ENCODE data around the gene SERGEF.

Gene SERGEF

GRCh38 chr11:17766073-17766359 lies 246.8 kb downstream of the SERGEF start:
- DNase-seq, result no peak

DNA sequence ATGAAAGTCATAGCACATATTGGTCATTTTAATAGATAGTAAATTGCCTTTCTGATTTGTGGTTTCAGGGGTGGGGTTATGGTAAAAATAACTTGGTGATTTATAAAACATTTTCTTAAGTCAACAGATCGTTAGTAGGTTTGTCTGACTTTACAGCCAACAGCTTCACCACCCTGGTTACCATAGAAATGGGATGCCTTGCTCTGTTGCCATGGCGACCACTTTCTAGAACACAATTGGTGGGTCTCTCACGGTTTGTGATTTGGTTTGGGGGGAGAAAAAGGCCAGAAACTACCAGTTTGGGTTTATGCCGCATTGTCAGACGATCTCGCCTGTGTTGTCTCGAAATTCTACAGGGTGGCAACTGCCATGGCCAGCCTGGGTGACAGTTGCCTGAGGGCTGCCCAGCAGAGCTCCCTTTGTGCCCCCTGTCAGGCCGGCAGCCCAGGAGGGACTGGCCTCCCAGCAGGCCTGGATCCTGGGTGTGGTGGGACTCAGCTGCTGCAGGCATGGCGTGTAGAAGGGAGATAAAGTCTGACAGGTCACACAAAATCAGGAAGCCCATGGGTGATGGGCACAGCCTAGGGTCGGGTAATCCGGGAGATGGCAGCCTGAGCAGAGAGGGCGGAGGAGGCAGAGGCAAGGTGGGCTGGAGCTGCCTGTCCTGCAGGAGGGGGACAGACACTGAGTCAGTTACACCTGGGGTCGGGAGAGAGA lies 247.3 kb downstream of the SERGEF start:
- DNase-seq, result no peak

GRCh38 chr11:17764446-17765218 lies 248.2 kb downstream of the SERGEF start:
- DNase-seq, result peak in 1 of 2 experiments; percentile 18

DNA sequence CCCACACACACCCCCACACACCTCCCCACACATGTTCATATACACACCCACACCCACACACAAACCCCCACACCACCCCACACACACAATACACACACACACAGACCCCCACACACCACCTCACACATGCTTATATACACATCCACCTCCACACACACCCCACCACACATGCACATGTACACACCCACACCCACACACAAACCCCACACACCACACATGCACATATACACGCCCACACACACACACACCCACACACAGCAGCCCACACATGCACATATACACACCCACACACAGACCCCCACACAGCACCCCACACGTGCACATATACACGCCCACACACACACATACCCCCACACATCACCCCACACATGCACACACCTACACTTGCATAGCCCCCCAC lies 249.1 kb downstream of the SERGEF start:
- DNase-seq, result no peak

- no peak for DNase-seq
Observed at GRCh38 chr11:17763244-17763643, 249.6 kb downstream of the SERGEF start.

DNA sequence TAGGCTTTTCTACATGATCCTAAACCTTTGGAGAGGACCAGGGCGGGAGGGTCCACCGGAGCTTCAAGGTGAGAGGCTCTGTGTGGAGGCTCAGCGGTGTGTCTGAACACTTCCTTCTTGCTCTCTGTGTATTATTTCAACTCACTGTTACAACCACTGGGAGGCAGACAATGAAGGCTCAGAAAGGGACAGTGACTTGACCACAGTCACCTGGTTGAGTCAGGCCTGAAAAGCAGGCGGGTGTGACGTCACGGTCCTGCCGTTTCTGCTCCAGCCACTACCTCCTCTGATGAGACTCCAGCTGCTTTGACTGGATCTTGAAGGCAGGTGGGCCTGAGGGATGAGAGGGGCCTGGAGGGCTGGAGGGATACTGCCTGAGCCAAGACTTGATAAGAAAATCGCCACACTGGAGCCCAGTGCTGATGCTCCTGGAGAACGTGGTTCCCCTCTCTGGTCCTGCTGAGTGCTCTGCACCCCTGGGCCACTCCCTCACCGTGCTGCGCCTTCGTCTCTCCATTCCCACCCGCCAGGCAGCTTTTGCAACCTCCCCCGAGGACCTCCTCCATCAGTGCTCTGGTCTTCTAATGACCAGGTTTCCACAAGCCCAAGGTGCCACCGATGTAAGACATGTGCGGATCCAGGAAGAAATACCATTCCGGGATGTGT lies 250.4 kb downstream of the SERGEF start:
- DNase-seq, result no peak

GRCh38 chr11:17760102-17761029 lies 252.5 kb downstream of the SERGEF start:
- peak; percentile 30 to 40 for DNase-seq

DNA sequence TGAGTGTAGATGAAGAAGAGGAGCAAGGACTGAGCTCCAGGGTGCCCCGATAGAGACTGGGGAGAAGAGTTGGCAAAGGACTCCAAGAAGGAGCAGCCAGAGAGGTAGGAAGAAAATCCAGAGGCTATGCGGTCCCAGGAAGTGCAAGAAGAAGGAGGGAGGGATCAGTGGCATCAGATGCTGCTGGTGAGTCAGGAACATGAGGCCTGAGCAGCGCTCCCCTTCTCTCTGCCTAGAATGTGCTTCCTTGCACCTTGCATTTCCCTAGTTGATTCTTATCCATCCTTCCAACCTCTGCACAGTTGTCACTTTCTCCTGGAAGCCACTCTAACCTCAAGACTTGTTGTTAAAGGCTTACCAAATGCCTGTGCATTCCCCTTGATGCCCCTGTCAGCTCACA lies 257.0 kb downstream of the SERGEF start:
- DNase-seq, result no peak

DNA sequence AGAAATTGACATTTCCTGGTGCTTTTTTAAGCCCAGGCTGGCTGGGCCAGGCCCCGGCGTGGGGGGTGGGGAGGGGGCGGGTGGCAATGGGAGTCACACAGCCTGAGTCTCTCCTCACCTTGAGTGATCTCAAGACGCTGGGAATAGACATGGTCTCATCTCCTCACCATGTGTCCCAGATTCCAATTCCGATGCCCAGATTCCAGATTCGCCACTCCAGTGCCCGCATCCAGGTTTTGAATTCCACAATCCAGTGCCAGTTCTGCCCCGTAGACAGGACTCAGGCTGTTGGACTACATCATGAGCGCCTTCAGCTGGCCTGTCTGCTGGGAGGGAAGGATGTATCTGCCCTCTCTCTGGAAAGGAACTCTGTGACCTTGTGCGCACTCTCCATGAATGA lies 259.2 kb downstream of the SERGEF start:
- no peak for DNase-seq

DNA sequence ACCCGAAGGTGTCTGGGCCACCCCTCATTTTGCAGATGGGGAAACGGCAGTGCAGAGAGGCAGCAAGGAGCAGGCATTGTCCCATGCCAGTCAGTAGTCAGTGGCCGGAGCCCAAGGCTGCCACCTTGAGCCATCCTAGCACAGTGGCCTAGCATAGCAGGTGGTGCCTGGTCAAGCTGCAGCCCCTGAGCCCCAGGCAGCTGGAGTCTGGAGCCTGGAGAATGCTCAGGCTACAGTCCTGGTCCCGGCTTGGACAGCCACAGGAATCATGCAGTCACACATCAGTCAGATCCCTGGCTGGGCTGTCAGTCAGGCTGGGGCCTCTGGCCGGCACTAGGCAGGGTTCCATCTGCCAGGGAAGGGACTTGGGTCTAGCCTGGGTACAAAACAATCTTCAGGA lies 259.7 kb downstream of the SERGEF start:
- DNase-seq, result no peak

DNA sequence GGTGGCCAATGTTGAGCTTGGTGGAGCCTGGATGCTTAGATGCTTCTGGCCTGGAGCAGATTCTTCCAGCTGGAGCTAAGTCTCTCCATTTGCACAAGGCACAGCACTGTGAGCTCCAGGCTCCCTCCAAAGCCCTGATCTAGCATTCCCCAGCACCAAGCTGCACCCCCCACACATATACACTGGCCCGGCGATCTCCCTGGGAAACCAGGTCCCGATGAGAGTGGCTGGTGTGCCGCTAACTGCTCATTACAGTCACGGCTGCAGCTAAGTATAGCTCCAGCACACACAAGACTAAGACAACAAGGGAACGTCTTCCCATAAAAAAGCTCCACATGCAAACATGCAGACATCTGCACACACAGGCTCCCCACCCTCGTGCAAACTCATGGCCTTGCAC lies 260.7 kb downstream of the SERGEF start:
- DNase-seq, result no peak

DNA sequence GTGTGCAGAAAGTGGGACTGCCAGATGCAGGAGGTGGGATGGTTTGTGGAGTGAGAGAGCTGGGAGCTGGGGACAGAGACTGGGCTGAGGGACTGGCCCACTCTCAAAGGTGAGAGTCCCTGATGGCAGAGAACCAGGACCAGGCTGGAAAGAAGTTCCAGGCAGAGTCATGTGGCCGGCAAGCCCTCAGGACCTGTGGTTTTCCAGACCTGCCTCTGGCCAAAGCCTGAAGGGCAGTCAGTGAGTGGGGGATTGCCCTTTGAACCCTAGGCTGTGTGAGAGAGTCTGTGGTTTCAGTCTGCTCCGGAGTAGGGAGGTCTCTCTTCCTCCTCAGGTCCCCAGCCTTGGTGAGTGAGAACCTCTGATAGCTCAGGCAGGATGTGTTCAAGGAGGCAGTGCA lies 261.3 kb downstream of the SERGEF start:
- no peak for DNase-seq

DNA sequence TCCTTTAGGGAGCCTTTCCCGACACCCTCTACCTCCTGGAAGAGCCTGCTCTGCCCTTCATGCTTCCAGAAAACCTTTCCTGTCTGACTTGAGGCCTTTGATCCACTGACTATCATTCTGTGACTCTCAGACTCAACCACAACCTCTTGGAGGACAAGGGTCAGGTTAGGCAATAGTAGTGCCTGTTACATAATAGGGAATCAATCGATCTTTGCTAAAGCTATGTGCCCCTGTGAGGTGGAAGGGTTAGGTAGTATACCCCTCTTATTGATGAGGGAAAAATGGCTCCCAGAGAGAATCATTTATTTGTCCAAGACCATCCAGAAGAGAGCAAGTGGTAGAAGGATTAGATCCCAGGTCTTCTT lies 262.1 kb downstream of the SERGEF start:
- DNase-seq, result no peak

DNA sequence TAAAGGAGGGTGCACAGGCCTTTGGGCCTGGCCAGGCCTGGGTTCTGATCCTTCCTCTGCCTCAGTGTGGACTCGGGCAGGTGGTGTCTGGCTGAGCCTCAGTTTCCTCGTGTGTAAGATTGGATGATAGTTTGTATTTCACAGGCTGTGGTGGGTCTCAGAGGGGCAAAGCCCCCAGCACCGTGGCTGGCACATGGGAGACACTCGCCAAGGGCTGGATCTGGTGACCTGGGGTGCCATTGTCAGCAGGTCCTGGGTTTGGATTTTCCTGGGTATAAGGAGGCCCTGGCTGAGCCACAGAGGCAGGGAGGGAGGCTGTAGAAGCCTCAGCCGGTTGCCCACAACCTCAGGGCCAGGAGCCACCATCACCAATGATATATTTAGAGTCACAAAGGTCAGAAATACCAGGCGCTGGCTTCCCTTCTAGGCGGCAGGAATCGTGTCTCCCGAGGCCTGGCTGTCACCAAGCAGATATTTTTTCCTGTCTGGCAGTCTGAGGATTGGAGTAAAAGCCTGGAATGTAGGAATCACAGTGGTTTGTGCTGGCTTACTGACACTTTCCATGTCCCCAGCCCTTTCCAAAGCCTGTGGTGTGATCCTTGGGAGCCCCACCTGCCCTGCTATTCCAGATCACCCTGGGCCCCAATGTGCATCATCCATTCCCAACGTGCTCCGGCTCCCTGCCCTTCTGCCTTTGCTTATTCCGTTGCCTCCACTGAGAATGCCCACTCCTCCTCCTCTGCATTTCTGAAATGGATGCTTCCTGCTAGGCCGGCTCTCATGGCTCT lies 262.6 kb downstream of the SERGEF start:
- DNase-seq, result no peak

DNA sequence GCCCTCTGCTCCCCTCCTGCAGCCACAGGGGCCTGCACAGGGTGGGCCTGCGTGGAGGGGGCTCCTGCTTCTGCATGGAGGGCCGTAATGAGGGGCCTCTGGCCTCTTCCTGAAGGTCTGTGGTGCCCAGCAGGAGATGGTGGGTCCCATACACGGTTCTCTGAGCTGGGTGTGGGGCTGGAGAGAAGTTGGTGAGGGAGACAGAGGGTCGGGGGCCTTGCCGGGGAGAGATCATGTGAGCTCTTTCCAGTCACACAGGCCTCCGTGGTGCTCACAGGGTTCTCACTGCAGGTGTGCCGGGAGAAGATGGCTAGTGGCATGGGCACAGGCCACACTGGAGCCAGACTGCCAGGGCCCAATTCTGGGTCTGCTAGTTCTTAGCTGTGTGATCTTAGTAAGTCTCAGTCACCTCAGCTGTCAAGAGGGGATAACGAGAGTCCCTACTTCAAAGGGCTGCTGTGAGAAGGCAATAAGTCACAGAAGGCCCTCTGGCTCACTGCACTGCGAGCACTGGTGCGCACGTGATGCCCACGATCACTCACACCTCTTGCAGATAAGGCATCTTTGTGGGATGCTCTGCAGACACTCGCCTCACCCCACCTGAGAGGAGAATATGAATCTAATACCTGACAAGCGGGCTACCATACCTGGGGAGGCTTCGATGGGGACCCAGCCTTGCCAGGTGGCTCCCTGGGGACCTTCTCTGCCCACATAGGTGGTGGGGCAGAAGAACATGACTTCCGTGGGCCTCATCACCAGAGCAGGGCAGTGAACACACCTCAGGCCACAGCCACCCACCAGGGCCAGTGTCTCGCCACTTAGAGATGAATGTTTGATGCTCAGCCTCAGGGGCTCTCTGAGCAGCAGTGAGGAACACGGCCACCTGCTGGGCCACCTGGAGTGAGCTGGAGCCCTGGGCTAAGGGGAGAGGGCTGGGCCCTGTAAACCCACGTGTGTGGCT lies 263.8 kb downstream of the SERGEF start:
- no peak for DNase-seq

DNA sequence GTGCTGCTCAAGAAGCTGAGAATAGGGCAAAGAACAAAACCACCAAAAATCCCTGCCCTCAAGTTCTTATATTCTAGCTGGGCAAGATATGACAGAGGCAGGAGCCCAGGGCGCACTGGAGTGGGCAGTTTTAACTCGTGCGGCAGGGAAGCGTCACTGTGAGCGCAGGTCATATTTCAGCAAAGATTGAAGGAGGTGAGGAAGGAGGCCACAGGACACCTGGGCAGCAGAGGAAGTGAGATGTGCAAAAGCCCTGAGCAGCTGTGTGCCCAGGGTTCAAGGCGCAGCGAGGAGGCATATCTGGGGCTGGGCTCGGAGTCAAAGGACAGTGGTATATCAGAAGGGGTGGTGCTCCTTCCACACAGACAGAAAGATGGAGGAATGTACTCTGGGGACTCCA lies 264.8 kb downstream of the SERGEF start:
- no peak for DNase-seq

DNA sequence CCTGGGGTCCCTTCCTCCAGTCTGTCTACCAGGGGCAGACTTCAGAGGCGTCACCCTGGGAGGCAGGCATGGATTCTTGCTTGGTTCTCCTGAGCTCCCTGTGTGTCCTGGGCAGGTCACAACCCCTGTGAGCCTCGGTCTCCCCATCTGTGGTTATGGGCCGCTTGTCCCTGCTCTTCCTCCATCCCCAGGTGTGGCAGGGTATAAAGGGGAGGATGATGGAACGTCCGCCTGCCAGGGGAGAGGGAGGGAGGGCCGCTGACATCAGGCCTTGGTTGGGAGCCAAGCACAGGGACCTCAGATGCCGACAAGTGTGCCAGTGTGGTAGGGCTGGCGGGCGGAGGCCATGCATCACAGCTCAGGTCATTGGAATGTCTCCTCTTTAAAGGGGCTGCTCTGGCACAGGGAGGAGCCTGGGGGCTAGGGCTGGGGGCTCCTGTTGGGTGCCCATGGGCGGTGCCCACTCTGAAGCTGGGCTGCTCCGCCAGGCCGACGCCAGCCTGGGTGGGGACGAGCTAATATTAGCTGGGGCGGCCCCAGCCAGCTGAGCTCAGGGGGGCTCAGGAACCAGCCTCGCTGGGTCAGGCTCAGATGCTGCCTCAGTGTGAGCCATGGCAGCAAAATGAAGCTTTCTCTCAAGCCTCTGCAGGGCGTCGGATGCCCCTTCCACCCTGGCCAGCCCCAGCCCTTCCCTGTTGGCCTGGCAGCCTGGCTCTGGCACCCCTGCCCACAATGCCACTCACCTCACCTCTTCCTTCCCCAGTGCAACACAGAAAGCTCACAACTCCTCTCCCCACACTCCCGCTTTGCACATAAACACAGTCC lies 265.5 kb downstream of the SERGEF start:
- no peak for DNase-seq

- DNase-seq, result no peak
Observed at GRCh38 chr11:17746096-17746495, 266.8 kb downstream of the SERGEF start.

GRCh38 chr11:17745023-17745772 lies 267.6 kb downstream of the SERGEF start:
- no peak for DNase-seq

All from NCI-H2081 (cell line).